GM20000 (cell line): Measurements from ENCODE around the gene CFL1.

ENCODE experiments used
- DNase-seq: peaks from one replicate; pipeline ENCODE4 v3.0.0; 2012; ENCODE audit warnings: low spot score
- TF ChIP-seq, protein P1 (sequence below): IDR thresholded peaks from 2 replicates; pipeline ENCODE4 v1.5.1; 2012; ENCODE audit warnings: mild to moderate bottlenecking, control low read depth; ENCODE audit errors: extremely low read depth, missing control alignments

The CFL1 gene

DNA sequence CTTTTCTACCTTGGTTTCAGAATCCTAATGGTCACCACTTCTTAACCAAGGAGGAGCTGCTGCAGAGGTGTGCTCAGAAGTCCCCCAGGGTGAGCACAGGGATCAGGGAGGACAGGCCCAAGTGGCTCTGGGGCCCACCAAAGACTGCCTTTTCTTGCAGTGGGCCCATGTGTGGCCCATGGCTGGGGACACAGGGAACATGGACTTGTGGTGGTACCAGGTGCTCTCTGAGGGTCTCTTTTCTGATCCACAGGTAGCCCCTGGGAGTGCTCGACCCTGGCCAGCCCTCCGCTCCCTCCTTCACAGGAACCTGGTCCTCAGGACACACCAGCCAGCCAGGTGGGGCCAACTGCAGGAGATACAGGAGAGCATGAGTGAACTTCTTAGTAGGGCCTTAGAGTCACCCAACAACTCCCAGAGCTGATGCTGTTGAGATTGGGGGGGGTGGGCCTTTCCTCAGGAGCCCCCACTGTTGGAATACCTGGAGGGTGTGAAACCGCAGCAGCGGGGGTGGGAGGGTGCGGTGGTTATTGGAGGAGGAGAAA lies 4.3 kb upstream of the CFL1 start:
- TF ChIP-seq, protein P1, sequence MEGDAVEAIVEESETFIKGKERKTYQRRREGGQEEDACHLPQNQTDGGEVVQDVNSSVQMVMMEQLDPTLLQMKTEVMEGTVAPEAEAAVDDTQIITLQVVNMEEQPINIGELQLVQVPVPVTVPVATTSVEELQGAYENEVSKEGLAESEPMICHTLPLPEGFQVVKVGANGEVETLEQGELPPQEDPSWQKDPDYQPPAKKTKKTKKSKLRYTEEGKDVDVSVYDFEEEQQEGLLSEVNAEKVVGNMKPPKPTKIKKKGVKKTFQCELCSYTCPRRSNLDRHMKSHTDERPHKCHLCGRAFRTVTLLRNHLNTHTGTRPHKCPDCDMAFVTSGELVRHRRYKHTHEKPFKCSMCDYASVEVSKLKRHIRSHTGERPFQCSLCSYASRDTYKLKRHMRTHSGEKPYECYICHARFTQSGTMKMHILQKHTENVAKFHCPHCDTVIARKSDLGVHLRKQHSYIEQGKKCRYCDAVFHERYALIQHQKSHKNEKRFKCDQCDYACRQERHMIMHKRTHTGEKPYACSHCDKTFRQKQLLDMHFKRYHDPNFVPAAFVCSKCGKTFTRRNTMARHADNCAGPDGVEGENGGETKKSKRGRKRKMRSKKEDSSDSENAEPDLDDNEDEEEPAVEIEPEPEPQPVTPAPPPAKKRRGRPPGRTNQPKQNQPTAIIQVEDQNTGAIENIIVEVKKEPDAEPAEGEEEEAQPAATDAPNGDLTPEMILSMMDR = no peak
- DNase-seq = no peak

DNA sequence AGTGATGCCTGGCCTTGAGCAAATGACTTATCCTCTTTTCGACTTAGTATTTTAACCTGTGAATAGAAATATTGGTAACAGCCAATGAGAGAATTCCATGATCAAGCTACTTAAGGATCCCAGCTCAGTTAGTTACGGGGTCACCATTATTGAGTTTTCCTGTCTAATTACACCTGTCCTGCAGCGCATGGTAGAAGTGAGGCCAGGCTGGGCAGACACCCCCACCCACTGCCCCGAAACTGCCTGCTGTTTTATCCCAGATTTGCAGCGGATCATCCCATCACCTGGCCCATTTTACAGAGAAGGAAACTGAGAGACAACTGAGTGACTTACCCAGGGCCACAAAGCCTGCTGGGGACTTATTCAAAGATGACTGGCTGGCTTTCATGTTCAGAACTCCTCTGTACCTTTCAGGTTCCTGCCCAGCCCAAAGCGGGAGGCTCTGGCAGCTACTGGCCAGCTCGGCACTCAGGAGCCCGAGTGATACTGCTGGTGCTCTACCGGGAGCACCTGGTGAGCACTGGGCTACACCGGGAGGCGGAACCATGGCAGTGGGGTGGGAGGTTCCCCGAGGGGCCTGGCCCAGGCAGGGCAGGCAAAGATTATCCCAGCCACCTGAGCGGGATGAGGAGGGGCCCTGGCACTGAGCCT lies 3.7 kb upstream of the CFL1 start:
- DNase-seq = no peak
- TF ChIP-seq, protein P1 = no peak

DNA sequence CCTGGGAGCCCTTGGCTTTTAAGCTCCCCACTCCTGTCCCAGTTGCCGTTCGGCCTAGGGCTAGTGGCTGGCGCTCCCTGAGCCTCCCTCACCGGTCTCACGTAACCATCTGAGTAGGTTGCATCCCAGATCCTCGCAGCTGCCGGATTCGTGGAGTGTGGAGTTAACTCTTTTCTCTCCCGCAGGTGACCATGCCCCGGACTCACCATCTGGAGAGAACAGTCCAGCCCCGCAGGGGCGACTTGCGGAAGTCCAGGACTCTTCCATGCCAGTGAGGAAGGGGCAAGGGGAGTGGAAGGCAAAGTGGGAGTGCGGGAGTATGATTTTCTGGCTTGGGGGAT lies 3.2 kb upstream of the CFL1 start:
- no peak for DNase-seq
- TF ChIP-seq, protein P1 = no peak

DNA sequence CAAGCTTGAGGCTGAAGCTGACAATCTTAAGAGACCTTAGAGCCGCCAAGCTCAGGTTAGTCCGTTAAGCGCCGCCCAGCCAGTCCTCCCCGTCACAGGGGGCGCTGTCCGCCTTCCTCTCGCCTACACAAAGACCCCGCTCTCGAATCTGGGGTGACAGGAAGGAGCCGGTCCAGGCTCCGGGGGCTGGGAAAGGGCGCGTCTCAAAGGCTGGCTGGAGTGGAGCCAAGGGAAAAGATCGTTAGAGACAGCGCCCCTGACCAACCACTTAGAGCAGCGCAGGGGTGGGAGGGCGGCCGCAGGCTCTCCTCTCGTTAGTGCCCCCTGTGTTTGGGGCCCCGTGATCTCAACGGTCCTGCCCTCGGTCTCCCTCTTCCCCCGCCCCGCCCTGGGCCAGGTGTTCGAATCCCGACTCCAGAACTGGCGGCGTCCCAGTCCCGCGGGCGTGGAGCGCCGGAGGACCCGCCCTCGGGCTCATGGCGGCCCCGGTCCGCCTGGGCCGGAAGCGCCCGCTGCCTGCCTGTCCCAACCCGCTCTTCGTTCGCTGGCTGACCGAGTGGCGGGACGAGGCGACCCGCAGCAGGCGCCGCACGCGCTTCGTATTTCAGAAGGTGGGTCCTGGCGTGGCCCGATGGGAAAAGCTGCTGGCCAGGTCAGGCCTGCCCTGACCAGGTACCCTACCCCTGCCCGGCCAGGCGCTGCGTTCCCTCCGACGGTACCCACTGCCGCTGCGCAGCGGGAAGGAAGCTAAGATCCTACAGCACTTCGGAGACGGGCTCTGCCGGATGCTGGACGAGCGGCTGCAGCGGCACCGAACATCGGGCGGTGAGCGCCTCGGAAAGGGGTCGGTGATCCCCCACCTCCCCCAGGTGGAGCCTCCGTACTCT lies 2.5 kb upstream of the CFL1 start, which contains the start of gene MUS81:
TSS of gene MUS81 (plus strand) at position 156 of the 887 bp plus-strand sequence. CDS start at position 477, 321 bp downstream.
- TF ChIP-seq, protein P1 = peak; percentile 64
- peak; percentile 95 for DNase-seq

DNA sequence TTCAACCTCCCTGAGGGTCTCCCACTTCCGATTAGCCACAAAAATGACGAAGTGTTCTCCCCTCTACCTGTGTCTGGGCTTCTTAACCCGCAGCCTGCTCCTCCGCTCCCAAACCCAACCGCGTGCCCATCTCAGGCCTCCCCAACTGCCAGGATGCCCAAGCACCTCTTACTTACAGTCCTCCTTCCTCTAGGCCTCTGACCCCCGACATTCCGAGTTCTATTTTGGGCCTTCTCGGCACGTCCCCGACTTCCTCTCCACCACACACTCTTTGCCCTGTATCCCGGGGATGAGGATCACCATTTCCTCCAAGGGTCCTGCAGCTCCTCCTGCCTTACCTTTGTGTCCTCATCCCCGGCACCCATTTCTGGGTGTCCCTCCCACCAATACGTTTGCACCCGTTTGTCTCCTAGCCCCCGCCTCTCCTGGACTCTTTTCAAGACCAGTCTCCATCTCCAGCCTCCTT lies 1.9 kb upstream of the CFL1 start:
- DNase-seq = no peak
- TF ChIP-seq, protein P1 = no peak

DNA sequence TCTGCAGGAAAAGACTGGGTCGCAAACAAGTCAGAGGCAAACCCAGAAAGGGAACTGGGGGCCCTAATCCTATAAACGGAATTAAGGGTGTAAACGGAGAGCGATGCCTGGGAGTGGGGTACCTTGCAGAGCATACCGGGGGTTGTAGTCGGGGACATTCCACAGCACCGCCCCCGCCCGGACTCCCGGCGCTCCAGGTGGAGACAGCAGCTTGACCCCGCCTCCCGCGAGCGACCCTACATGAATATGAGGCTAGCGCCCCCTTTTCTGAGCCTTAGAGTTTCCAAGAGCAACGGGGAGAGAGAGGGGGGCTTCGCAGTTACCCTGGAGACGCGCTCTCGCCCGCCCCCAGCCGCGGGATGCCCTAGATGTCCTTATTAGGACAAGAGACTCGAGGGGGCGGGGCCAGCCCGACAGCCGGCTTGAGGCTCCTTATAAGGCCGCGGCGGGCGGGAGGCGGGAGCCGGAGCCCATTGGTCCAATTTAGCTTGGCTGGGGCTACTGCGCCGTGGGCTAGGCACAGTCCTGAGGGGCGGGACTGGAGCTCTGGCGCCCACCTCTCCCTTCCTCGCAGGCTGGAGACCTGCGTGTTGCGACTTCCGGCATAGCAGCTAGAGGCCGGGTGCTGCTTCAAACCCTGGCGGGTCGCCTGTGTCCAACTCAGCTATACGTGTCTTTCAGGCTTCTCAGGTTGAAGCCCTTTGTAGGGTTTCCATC lies 1.3 kb upstream of the CFL1 start:
- DNase-seq = peak; percentile 96
- TF ChIP-seq, protein P1 = no peak
